ENCODE data around the gene WHRN.

Gene WHRN

GRCh38 chr9:114491430-114492003, 13.8 kb downstream of the WHRN start:
- no peak for DNase-seq

DNA sequence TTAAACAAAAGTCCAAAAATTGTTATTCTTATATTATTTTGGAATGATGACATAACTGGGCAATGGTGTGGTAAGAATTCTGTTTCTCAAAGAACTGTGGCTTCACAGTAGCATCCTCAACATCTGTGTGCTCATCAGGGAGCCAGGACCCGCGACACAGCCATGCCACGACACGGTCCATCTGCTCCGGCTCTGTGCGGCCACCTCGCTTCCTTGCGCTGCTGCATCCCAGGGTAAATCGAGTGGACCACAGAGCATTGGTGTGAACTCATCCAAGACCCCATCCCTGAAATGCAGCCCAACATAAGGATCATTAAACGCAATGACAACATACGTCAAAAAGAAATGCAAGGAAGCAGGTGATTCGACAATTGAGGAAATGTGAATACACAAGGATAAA, 15.3 kb downstream of the WHRN start:
- no peak for DNase-seq

DNA sequence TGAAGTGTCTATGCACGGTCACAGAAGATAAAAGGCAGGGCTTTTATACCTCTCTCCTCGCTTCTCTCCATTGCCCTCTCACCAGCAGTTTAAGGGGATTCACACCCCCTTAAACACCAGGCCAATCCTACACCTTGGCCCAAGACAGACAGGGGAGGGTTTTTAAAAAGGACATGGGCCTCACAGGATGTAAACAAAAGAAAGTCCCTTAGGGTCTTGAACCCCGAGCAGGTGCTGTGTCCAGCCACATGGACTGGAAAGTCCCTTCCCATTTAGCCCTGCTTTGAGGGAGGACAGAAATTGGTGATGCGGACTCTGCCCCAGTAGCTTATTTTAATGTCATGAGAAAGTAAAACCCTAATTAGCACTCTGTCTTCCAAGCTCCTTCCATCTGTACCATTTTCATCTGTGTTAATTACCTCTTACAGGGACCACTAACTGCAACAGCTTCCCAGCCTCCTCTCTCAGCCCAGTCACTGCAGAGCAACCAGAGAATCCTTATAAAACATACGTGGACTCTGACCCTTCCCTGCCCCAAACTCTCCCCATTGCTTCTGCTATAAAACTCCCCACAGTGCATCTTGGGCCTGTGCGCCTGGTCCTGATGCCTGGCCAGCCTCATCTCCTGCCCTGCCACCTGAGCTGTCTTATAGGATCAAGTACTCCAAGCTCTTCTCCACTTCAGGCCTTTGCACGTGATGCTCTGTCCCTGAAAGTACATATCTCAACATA, 16.7 kb downstream of the WHRN start:
- no peak for DNase-seq

DNA sequence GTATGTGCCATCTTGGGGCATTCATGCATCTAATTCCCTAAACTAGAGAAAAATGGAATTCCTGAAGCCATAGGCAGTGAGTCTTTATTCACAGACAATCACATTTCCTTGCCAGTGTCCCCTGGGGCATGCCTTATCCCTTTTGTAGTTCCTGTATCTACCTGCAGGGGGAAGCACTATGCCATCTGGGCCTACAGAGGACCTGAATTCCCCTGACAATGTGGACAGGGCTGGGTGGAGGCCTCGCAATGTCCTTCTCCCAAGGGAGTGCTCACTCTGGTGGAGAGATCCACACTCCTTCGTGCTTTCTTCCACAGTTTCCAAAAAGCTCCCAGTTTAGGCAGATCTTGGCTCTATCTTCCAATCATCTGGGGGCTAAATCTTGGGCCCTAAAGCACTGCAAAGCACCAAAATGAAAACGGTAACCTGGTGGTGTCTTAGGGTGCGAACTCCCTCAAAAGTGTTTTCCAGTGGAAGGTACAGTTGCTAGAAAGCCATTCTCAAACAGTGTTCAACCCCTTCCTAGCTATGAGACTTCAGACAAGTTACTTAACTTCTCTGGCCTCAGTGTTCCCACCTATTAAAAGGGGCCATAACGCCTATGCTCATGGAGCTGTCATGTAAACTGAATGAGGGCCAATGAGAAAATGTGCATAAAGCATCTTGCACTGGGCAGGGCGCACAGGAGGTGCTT, 17.5 kb downstream of the WHRN start:
- peak; percentile 41 for DNase-seq

DNA sequence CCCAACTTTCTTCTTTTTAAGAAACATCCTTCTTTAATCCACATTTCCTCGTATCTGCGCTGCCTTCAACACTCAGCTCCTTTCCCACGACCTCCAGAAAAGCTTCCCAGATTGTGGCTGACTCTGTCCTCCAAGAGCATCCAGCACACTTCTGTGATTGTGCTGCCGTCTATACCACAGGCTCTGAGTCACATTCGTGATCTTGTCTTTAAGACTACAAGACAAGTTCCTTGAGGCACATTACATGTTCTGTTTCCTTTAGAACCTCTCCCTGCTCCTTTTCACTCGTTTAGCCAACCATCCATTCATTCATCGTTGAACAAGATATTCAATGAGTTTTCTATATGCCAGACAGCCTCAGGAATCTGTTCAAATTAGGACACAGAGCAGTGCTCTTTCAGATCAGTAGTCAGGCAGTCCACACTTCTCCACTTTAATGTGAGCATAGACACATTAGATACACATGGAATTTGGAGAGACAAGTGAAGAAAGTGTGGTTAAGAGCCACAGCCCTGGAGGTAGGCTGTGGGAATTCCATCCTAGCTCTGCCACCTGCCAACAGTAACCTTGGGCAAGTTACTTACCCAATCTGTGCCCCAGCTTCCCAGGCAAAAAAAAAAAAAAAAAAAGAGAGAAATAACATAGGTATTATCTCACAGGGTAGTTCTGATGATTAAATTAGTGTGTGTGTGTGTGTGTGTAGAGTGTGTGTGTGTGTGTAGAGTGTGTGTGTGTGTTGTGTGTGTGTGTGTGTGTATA, 18.9 kb downstream of the WHRN start:
- no peak for DNase-seq

DNA sequence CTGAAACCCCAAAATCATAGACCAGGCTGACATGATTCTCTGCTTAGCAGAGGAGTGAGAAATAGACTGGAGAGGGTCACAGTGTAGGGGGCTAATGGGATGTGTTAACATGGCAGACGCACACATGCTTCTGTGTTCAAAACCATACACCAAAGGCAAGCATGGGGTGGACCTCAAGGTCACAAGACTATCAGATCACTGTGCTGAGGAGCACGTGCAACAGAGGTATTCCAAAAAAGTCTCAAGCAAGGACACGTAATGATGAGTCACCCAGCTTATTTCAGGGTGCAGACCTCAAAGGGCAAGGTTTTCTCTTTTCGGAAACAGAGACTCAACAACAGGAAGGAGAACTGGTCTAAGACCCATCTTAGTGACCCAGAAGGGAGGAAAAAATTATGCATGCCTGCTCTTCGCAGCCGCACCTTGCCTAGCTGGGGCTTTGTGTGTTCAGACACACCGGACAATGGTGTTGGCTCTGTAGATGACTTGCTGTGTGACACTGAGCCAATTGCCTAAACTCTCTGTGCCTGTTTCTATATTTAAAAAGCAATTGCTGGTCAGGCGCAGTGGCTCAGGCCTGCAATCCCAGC, 20.3 kb downstream of the WHRN start:
- peak; percentile 28 for DNase-seq

DNA sequence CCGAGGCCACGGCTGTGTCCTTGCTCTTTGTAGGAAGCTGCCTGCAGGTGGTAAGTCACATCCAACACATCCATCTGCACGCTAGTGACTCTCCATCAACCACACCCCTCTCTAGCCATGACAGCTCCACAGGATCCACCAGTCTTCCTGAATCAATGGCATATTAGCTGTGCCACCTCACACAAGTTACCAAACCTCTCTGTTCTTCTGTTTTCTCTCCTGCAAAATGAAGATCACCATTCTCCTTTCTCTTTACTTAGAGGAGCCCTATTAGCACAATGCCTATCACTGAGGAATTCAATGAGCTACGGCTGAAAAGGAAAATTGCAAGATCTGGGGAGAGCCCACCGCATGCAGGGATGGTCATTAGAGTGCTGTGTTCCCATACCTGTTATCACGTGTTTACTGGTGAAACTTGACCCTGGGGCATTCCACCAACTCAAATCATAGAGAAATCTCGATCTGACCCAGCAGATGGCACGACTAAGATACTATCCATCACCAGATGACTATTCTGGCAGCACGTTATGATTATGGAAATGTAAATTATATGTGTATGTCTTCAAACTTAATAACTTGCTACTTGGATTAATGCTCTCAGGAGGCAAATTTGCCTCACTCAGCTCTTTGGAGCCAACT, 20.9 kb downstream of the WHRN start:
- DNase-seq: no peak

DNA sequence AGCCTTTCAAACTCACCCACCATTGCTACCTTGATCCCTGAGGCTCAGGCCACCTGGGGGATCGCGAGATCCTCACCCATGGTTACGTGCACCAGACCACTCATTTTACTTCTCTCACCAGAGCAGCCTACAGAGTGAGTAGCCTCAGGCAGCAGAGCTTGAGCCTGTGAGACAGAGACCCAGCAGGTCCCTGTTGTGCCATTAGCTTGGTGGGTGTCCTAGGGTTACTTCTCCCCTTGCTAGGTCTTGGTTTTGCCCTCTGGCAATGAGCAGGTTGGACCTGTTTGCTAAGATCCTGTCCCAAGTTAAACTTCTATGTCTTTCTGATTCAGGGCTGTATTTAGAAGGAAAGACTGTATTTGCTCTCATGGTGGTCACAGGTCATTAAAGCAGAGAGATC, 21.8 kb downstream of the WHRN start:
- no peak for DNase-seq

- DNase-seq: no peak
Observed at GRCh38 chr9:114482593-114482992, 22.7 kb downstream of the WHRN start.

- no peak for DNase-seq
Observed at GRCh38 chr9:114481789-114482188, 23.5 kb downstream of the WHRN start.

- no peak for DNase-seq
Observed at GRCh38 chr9:114480746-114481435, 24.4 kb downstream of the WHRN start.

DNA sequence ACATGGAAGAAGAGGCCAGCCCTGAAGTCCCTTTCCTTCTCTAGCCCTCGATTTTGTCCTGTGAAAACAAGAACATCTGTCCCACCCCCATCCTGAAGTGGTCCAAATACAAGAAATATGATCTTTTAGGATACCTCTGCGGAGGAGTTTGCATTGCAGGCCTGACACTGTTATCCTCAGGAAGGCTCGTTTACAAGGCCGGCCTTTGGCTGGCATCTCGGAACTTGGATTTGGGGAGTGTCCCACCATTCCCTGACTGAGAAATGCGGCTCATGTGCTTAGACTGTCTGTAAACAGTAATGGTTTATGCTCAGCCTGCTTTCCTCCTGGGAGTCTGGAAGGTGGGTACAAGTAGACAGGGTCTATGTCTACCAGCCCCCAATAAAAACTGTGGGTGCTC, 26.4 kb downstream of the WHRN start:
- DNase-seq: no peak

DNA sequence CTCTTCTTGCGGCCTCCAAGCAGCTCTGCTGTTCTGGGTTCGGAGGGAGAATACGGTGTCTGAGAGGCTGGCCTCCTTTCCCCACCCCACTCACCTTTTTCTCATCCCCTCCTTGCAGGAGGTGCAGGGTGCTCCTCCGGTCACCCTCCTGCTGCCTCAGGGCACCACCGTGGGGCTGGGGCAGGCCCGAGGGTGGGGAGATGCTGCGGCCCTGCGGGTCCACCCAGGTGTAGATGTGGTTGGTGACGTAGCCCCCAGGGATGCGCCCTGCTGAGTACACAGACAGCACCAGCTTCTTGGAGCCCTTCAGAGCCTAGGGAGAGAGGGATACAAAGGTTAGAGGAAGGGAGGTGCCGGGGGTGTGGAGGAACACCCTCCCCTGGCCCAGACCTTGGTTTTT, 26.8 kb downstream of the WHRN start:
- no peak for DNase-seq

DNA sequence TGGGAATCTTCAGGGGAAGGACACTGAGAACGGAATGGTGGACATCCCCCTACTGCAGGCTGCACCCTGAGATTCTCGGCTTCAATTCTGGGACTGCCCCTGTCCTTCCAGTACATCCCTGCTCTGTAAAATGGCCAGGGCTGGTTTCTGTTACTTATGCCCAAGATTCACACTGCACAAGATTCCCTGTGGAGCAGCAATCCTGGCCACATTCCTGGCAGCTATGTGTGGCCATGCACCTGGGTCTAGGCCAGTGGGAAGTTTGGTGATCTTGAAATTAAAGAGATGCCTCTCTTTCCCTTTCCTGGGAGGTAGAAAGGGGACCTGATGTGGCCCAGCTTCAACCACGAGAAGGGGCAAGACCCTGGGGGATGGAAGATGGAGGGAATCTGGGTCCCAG, 27.6 kb downstream of the WHRN start:
- no peak for DNase-seq

GRCh38 chr9:114476891-114477469, 28.3 kb downstream of the WHRN start:
- no peak for DNase-seq

- DNase-seq: no peak
Observed at GRCh38 chr9:114475412-114476135, 29.7 kb downstream of the WHRN start.

DNA sequence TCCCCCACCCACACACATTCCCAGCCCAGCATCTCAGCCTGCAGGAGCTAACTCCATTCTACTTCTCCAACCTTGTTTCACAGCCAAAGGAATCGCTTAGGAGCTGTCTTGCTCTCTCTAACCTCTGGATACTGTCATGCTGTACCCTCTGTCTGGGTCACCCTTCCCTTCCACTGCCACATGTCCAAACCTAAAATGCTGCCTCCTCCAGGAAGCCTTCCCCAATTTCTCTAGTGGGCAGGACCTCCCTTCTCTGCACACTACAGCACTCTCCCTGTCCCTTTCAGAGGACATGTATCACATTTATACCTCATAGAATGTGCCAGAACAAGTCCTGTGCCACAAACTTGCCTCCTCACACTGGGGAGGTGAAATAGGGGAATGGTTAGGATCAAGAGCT, 30.8 kb downstream of the WHRN start:
- DNase-seq: no peak

DNA sequence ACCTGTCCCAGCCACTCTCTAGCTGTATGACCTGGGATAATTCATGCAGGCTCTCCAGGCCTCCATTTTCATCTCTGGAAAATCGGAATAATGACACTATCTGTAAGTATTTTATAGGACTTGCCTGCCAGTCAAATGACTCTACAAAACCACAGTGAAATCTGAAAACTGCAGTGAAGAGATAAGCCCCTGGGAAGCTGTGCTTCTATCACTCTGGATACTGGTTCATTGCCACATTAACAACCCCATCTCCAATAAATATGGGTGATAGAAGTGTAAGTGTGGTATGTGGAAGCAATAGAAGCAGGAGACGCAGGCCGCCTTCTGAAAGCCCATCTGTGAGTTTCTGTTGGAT, 31.8 kb downstream of the WHRN start:
- no peak for DNase-seq

GRCh38 chr9:114472765-114473446, 32.4 kb downstream of the WHRN start:
- DNase-seq: no peak

GRCh38 chr9:114471157-114471556, 34.1 kb downstream of the WHRN start:
- DNase-seq: no peak

DNA sequence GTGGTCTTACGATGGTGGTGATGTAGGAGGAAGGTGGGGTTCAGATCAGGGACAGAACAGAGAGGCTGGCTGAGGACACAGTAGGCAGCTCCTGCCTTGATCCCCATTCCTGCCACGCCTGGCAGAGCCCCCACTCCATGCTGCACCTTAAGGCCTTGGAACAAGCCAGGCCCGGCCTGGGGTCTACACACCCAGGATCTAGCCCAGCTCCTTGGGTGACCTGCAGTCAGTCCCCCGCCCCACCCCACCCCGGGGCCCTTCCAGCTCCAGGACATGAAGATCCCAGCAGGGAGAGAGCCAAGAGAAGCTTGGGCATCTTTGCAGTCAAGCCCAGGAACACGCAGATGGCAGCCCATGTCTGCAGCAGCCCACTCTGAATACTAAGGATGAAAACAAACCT, 34.7 kb downstream of the WHRN start:
- DNase-seq: no peak

Measured in stimulated activated CD4-positive, alpha-beta T cell treated with anti-CD3 and anti-CD28 coated beads, Interleukin-12 subunit alpha, Interleukin-12 subunit beta, amount 100 ng/mL, for 4 hours (primary cell).